Adrenal gland (tissue), 5 donors: ENCODE measurements around the gene ADGB.

ENCODE experiments used
- CTCF ChIP-seq, 6 experiments: fragments of 450-650 bp in 4 of 6; fragments of 200-600 bp in 2 of 6; sonication (generic) in 1 of 6; IDR thresholded peaks; 1 replicate in 5 of 6; 2 replicates in 1 of 6; pipeline versions ENCODE4 v1.5.1 to v1.8.0; 2016 to 2021; ENCODE audit warnings: antibody characterized with exemption in 6 of 6, mild to moderate bottlenecking in 2 of 6, moderate library complexity in 1 of 6
- POLR2A ChIP-seq, 2 donors: fragments of 450-650 bp; IDR thresholded peaks; one replicate each; pipeline ENCODE4 v1.6.1; 2017; ENCODE audit warnings: antibody characterized with exemption in 2 of 2, mild to moderate bottlenecking in 2 of 2, moderate library complexity in 1 of 2
- donor health status: DM: no; HTN: no; CAD: no.

- no peak for TF ChIP-seq CTCF (IDR thresholded peaks at IDR 0.05)
- TF ChIP-seq POLR2A (IDR thresholded peaks at IDR 0.05) = no peak
Observed at GRCh38 chr6:146787876-146788508, 189.2 kb downstream of the ADGB start.
